ENCODE results near the gene AGRN. TPM values are rescaled to one million over a fixed set of nuclear protein-coding genes. Genes with fewer than 3 reads are reported as not detected.

The AGRN gene
- total RNA-seq, 3 donors from 2014 or later (not counting 1 experiment from before 2014, with no cell fraction given): 4.1 to 5.0 (median 4.6) TPM

- Mint-ChIP-seq H3K9me3 (no peaks in the 10 kb centered on the region), H3K27ac (no peak overlapping the region), H3K4me1 (peaks cover 4 to 12% of the 10 kb centered on the region in 2 donors), H3K4me3 (peak overlapping the region; percentile 65), H3K36me3 (no peaks in the 10 kb centered on the region), H3K27me3 (ENCODE audit: low read depth in 2 of 2) (peaks cover 8 to 25% of the 10 kb centered on the region in 2 donors)
- Histone ChIP-seq H3K27ac (ENCODE audit: low read length) (no peak overlapping the region), H3K4me1 (ENCODE audit: control insufficient read depth, insufficient read depth, low read length) (peaks cover 37% of the 10 kb centered on the region), H3K27me3 (ENCODE audit: control insufficient read depth, insufficient read depth, low read length) (peaks cover 39% of the 10 kb centered on the region), H3K4me3 (ENCODE audit: low read length) (no peak overlapping the region), H3K36me3 (ENCODE audit: control insufficient read depth, insufficient read depth, low read length) (no peaks in the 10 kb centered on the region), H3K9me3 (ENCODE audit: control insufficient read depth, insufficient read depth, low read length) (no peaks in the 10 kb centered on the region)
- 42% methylated on average over 24 of the region's 24 CpGs for WGBS (ENCODE audit: insufficient coverage)
- no peak for TF ChIP-seq CTCF (IDR thresholded peaks at IDR 0.05)
- intact Hi-C loops (cut with micrococcal nuclease): no loop called here
- no peak for DNase-seq
- no peak for ATAC-seq
Observed at GRCh38 chr1:996851-997712, 22.8 kb upstream of the AGRN start.

- WGBS (ENCODE audit: insufficient coverage): 46% methylated on average over 3 of the region's 3 CpGs
- H3K9me3 ChIP-seq (ENCODE audit: control insufficient read depth, insufficient read depth, low read length): no peaks in the 10 kb centered on the region
- DNase-seq (no peak), ATAC-seq (no peak)
- H3K4me3 ChIP-seq (ENCODE audit: low read length): no peak overlapping the region
- no peaks in the 10 kb centered on the region for H3K36me3 ChIP-seq (ENCODE audit: control insufficient read depth, insufficient read depth, low read length)
- intact Hi-C loops (cut with micrococcal nuclease): no loop called here
- no peaks in the 10 kb centered on the region for H3K36me3 Mint-ChIP-seq
- H3K27me3 ChIP-seq (ENCODE audit: control insufficient read depth, insufficient read depth, low read length): peaks cover 41% of the 10 kb centered on the region
- no peak for TF ChIP-seq CTCF (IDR thresholded peaks at IDR 0.05)
- no peak overlapping the region for H3K4me3 Mint-ChIP-seq
- H3K27me3 Mint-ChIP-seq (ENCODE audit: low read depth in 2 of 2): peaks cover 8 to 23% of the 10 kb centered on the region in 2 donors
- H3K4me1 Mint-ChIP-seq: peaks cover 4 to 12% of the 10 kb centered on the region in 2 donors
- peaks cover 39% of the 10 kb centered on the region for H3K4me1 ChIP-seq (ENCODE audit: control insufficient read depth, insufficient read depth, low read length)
- H3K27ac Mint-ChIP-seq: no peak overlapping the region
- H3K27ac ChIP-seq (ENCODE audit: low read length): no peak overlapping the region
- H3K9me3 Mint-ChIP-seq: no peaks in the 10 kb centered on the region
Observed at GRCh38 chr1:997713-997992, 22.3 kb upstream of the AGRN start.

- ATAC-seq (no peak), DNase-seq (peak in 1 of 2 donors; percentile 42)
- Histone ChIP-seq H3K9me3 (ENCODE audit: control insufficient read depth, insufficient read depth, low read length) (no peaks in the 10 kb centered on the region), H3K27me3 (ENCODE audit: control insufficient read depth, insufficient read depth, low read length) (peaks cover 38% of the 10 kb centered on the region), H3K36me3 (ENCODE audit: control insufficient read depth, insufficient read depth, low read length) (no peaks in the 10 kb centered on the region), H3K4me1 (ENCODE audit: control insufficient read depth, insufficient read depth, low read length) (peaks cover 39% of the 10 kb centered on the region), H3K27ac (ENCODE audit: low read length) (no peak overlapping the region), H3K4me3 (ENCODE audit: low read length) (no peak overlapping the region)
- Mint-ChIP-seq H3K27me3 (ENCODE audit: low read depth in 2 of 2) (peaks cover 8 to 26% of the 10 kb centered on the region in 2 donors), H3K9me3 (no peaks in the 10 kb centered on the region), H3K4me3 (no peak overlapping the region), H3K36me3 (no peaks in the 10 kb centered on the region), H3K4me1 (peaks cover 4 to 12% of the 10 kb centered on the region in 2 donors), H3K27ac (no peak overlapping the region)
- WGBS (ENCODE audit: insufficient coverage): 14% methylated on average over 75 of the region's 75 CpGs
- intact Hi-C loops (cut with micrococcal nuclease): no loop called here
- TF ChIP-seq CTCF (IDR thresholded peaks at IDR 0.05): no peak
Observed at GRCh38 chr1:997993-998744, 21.8 kb upstream of the AGRN start.
